Astrocyte (in vitro differentiated cells and primary cell): ENCODE data around the gene GDPD4.

Experiments used
- CTCF ChIP-seq: IDR thresholded peaks from 2 replicates; pipeline ENCODE4 v1.5.1; 2011; ENCODE audit warnings: low read depth, mild to moderate bottlenecking, inconsistent platforms, low read length, moderate library complexity; ENCODE audit not compliant: insufficient read depth
- EZH2 ChIP-seq: IDR thresholded peaks from 2 replicates; pipeline ENCODE4 v1.6.1; 2012; ENCODE audit warnings: mild to moderate bottlenecking, low read length, inconsistent platforms; ENCODE audit not compliant: insufficient read depth

- no peak for TF ChIP-seq EZH2
- TF ChIP-seq CTCF: no peak
Measured at GRCh38 chr11:77269484-77270123, 31.9 kb downstream of the GDPD4 start.
